DMS 273 (cell line): Measurements from ENCODE around the gene KLHL26.
"Not testable (repeated sequence)": the region's sequence is repeated elsewhere in the genome, so short reads cannot be mapped to it uniquely, and the experiment has no call there.

Source experiments
- DNase-seq: peaks from one replicate; lab custom pipeline; 2025; ENCODE audit not compliant: unreplicated experiment; lab: John Stamatoyannopoulos, UW

The KLHL26 gene, protein sequence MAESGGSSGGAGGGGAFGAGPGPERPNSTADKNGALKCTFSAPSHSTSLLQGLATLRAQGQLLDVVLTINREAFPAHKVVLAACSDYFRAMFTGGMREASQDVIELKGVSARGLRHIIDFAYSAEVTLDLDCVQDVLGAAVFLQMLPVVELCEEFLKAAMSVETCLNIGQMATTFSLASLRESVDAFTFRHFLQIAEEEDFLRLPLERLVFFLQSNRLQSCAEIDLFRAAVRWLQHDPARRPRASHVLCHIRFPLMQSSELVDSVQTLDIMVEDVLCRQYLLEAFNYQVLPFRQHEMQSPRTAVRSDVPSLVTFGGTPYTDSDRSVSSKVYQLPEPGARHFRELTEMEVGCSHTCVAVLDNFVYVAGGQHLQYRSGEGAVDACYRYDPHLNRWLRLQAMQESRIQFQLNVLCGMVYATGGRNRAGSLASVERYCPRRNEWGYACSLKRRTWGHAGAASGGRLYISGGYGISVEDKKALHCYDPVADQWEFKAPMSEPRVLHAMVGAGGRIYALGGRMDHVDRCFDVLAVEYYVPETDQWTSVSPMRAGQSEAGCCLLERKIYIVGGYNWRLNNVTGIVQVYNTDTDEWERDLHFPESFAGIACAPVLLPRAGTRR

DNA sequence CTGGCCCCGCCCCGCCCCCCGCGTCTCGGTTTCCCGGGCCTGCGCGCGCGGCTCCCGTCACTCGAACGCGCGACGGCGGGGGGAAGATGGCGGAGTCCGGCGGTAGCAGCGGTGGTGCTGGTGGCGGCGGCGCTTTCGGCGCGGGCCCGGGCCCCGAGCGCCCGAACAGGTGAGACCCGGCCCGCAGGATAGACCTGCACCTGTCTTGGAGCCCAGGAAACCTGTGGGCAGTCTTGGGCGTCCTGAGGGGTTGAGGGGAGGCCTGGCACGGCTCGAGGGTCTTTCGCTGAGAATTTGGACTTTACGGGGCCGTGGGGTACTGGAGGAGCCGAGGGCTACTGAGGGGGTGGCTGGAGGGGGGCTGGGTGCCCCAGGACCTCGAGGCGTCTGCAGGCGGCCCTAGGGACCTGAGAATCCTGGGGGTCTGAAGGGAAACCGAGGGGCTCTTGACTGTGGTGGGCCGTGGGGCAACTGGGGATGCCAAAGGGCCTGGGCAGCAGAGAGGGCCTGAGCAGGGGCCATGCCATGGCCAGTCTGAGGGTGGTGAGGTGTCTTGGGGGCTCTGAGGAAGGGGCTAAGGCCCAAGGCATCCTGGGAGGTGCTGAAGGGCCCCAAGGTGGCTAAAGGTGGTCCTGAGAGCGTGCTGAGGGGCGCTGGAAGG, at the start of gene KLHL26:
Gene KLHL26, plus strand, starts transcription at position 60 of the 661 bp plus-strand sequence. Its CDS starts 27 bp downstream, at position 87.
- DNase-seq, result no peak

- DNase-seq, result no peak
Observed at GRCh38 chr19:18587561-18587960, 49.3 kb upstream of the KLHL26 start.

- DNase-seq, result no peak
Observed at GRCh38 chr19:18587962-18588610, 48.7 kb upstream of the KLHL26 start.

DNA sequence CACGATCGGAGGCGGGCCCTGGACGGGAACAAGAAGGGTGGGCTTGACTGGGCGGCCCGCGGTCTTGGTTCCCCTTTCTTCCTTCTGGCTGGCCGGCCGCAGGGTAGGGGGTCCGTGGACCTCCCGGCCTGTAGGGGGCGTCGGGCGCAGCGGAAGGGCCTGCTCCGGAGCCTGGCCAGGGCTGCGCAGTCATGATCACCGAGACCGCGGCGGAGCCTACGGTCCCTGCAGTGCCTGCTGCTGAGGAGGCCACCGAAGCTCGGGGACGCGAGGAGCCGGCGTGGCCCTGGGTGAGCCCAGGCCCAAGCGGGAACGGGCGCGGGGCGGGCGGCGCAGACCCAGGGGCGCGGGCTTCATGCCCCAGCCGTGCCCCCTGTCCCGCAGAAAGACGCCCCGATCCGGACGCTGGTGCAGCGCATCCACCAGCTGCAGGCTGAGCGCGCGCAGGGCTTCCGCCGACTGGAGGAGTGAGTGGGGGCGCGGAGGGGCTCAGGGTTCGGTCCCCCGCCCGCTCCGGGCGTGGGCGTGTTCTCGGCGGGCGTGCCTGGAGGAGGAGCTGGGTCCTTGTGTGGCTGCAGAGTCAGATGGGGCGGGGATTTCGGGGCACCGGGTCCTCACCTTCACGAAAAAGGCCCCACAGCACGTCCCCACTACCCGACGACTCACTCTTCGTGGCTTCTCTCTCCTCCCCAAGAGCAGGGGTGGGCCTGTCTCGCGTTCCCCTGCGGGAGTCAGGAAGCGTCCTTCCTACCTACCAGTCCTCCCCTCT, 48.0 kb upstream of the KLHL26 start, which contains the start of gene REX1BD:
Gene REX1BD, plus strand, starts transcription at position 188 of the 769 bp plus-strand sequence. Its CDS starts 4 bp downstream, at position 192.
- peak; percentile 93 for DNase-seq

DNA sequence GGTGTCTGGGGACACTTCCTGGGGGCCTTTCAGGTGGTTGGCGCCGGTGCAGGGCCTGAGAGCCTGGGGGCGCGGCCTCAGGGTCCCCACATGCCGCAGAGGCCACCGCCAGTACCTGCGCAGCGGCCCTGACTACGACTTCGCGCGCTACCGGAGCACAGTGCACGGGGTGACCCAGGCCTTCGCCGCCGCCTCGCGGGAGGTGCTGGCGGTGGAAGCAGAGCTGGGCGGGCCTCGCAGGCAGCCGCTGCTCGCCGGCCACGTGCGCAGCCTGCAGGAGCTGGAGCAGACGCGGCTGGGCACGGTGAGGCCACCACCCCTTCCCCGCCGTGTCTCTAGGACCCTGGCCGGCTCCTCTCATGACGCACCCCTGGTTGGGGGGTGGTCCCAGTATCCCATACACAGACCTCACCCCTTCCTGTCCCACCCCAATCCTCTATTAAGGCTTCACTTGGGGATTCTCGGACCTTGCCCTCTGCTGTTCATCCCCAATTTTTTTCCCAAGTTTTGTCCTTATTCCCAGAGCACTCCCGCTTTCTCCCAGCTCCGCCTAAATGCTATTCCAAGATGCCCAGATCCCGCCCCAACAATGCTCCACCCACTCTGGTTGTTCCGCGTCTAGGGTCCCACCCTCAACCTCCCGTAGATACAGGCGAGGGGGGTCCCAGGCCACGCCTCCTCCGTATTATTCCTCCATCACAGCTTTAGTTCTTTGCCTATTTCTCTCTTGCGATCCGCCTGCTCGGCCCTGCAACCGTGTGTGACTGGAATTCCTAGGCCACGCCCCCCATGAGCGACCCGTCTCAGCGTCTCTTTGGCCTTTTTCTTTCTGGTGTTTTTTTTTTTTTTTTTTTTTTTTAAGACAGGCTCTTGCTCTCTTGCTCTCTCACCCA, 47.2 kb upstream of the KLHL26 start:
- peak; percentile 89 for DNase-seq

DNA sequence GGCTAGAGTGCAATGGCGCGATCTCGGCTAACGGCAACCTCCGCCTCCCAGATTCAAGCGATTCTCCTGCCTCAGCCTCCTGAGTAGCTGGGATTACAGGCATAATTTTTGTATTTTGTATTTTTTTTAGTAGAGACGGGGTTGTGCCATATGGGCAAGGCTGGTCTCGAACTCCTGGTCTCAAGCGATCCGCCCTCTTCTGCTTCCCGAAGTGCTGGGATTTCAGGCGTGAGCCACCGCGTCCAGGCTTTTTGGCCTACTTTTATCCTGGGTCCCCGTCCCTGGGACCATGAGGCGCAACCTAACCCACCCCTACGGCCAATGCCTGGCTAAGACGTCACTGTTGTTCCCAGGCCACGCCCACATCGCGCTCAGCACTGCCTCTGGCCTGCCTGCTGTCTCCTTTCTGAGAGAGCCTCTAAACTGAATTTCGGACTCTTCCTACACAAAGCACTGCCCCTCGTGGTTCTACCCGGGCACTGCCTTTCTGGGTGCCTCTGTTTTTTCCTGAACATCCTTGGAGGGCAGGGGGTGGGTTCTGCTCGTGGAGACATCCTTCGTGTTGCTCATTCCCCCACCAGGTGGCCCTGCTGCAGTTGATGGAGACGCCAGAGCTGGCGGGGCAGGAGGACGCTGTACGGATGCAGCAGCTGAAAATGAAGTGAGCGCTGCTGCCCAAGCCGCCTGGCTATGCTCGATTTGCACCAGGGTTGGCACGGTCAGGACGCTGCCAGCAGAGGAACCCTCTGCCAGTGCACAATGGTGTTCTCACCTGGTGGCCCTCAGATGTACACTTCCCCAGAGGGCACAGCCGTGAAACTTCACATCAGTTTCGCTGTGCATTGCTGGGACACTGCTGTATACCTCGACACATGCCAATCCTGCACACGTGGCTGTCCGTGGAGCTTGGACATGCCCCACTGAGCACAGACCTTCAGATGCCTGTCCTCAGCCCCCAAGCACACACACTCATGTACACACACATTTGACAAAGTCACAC, 46.3 kb upstream of the KLHL26 start:
- peak; percentile 55 for DNase-seq

DNA sequence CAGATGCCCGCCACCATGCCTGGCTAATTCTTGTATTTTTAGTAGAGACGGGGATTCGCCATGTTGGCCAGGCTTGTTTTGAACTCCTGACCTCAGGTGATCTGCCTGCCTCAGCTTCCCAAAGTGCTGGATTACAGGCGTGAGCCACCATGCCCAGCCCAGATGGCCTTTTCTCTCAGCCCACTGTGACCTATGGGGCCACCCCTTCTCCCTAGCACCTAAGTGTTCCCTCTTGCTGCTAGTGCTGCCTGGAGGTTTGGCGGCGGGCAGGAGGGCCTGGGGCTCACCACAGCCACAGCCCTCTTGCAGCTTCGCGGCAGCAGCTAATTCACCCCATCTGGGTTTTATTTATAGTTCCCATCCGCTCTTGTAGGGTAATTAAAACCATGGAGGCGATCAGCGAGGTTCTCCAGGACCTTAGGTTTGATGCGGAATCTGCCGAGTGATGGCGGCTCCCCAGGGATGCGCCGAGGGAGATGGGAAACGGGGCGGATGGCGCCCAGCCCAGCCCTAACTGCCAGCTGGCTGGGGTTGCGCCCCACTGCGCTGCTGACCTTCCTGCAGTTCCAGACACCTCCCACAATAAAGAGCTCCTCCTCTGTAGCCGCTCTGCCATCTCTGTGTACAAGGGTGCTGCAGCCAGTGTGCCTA, 45.0 kb upstream of the KLHL26 start:
- DNase-seq, result peak; percentile 74

- DNase-seq, result not testable (repeated sequence)
Observed at GRCh38 chr19:18592732-18593131, 44.1 kb upstream of the KLHL26 start.

GRCh38 chr19:18593367-18594095, 43.3 kb upstream of the KLHL26 start:
- DNase-seq, result no peak

- peak; percentile 94 for DNase-seq
Observed at GRCh38 chr19:18594096-18594823, 42.6 kb upstream of the KLHL26 start.

- DNase-seq, result no peak
Observed at GRCh38 chr19:18594824-18595373, 41.9 kb upstream of the KLHL26 start.

DNA sequence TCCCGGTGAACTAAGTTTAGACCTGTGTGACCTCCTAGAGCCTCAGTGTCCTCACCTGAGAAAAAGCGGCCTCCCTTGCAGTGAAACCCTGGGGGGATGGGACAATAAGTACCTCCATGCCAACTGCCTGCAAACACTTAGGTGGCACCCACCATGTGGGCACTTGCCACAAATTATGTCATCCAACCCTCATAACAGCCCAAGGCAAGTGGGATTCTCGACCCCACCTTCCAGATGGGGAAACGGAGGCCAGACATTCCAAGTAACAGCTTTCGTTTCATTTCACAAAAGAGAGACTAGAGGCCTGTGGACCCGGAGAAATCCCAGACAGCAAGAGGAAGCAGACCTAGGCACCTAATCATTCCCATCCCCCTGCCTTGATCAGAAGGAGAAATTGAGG, 41.4 kb upstream of the KLHL26 start:
- no peak for DNase-seq

DNA sequence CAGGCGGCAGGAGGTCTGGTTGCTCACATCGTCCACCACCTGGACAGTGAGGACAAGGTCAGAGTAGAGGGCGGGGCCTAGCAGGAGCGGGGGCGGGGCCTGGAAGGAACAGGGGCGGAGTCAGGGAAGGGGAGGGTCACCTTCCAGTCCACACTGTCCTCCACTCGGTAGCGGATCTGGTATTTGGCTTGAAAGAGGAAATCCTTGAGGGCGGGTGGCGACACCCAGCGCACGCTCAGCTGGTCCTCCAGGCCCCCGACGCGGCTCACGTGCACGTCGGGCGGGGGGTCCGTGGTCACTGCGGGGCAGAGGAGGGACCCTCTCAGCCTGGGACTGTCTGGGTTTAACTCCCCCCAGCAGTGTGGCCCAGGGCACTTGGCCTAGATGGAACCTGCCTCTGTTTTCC, 40.1 kb upstream of the KLHL26 start:
- DNase-seq, result no peak

DNA sequence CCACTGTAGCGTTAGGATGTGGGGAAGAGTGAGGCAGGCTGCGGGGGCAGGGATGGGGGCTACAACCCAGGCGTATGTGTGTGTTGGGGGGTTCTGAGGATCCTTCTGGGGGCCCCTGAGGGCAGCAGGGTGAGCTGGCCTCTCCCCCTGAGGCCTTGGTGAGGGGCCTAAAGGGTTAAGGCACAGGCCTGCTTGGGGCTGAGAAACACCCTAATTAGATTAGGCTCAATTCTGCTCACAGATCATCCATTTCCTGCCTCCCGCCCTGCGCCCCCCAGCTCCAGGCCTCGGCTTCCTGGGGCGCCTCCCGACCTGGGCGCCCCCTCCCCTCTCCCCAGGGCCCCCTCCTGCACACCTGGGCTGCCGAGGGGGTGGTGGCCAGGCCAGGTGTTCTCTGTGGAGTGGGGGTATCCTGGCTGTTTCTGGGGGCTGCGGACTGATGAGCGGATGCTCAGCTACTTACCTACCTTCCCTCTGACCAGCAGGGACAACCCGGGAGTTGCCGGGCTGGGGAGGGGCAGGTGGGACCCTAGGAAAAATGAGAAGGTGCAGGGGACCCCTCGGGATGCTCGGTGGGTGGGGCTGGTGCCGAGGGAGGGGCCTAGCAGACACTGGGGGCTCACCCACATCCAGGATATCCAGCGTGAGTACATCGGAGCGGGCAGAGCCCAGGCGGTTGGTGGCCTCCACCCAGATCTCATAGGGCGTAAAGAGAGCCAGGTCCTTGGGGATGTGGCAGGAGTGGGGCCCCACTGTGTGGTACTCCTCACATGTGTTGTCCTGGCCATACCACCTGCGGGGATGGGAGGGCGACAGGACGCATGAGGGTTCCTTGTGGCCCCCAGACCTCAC, 38.8 kb upstream of the KLHL26 start:
- no peak for DNase-seq

GRCh38 chr19:18599485-18599884, 37.3 kb upstream of the KLHL26 start:
- no peak for DNase-seq
